Body of pancreas (tissue), 4 donors: ENCODE measurements around the gene ACSL1.

Experiments
- CTCF ChIP-seq, 7 experiments: fragments of 450-650 bp in 4 of 7; fragments of 200-600 bp in 3 of 7; sonication (generic) in 3 of 7; IDR thresholded peaks; one replicate each; pipeline ENCODE4 v1.5.1; 2016 to 2019; ENCODE audit warnings: antibody characterized with exemption in 7 of 7
- POLR2A ChIP-seq, 3 donors: fragments of 450-650 bp; IDR thresholded peaks; one replicate each; pipeline ENCODE4 v1.6.1; 2016; ENCODE audit warnings: antibody characterized with exemption in 3 of 3, mild to moderate bottlenecking in 2 of 3

- TF ChIP-seq CTCF (IDR thresholded peaks at IDR 0.05) (no peak), POLR2A (IDR thresholded peaks at IDR 0.05) (no peak)
Observed at GRCh38 chr4:184732126-184732525, 93.6 kb downstream of the ACSL1 start.
